K562 (cell line): Measurements from ENCODE around the gene ZBTB26. TPM values are rescaled to one million over a fixed set of nuclear protein-coding genes. Genes with fewer than 3 reads are reported as not detected.
A peak's percentile ranks its signal among the peaks of the same experiment; 100 is the strongest.

Experiments
- ARID3A ChIP-seq: IDR thresholded peaks from 2 replicates; pipeline ENCODE4 v1.6.1; 2012; ENCODE audit warnings: low read depth, low read length, improper control_type of control experiment, borderline replicate concordance
- ELK1 ChIP-seq: sonication (generic); formaldehyde crosslinking; IDR thresholded peaks from 2 replicates; pipeline ENCODE4 v1.8.1; 2022; ENCODE audit warnings: missing genetic modification reagents
- ESRRA ChIP-seq: fragments of 450-650 bp; IDR thresholded peaks from 2 replicates; pipeline ENCODE4 v1.6.1; 2014; ENCODE audit warnings: low read depth, mild to moderate bottlenecking, moderate library complexity, borderline replicate concordance
- ETV5 ChIP-seq: sonication (generic); formaldehyde crosslinking; IDR thresholded peaks from 2 replicates; pipeline ENCODE4 v1.4.0; 2020; ENCODE audit warnings: low read depth, mild to moderate bottlenecking, missing genetic modification reagents
- FOXP1 ChIP-seq: sonication (generic); formaldehyde crosslinking; IDR thresholded peaks from 2 replicates; pipeline ENCODE4 v1.8.0; 2022; ENCODE audit warnings: mild to moderate bottlenecking, missing genetic modification reagents
- HDAC6 ChIP-seq: IDR thresholded peaks from 2 replicates; pipeline ENCODE4 v1.6.1; 2012; ENCODE audit warnings: low read depth, mild to moderate bottlenecking, control low read depth, inconsistent platforms, low read length, moderate library complexity
- HNRNPH1 ChIP-seq: fragments of 200-400 bp; formaldehyde crosslinking; optimal IDR thresholded peaks from 2 replicates; pipeline ENCODE3; 2017; ENCODE audit warnings: low read depth, mild to moderate bottlenecking, low read length, moderate library complexity
- HOXB6 ChIP-seq: fragments of 250-450 bp; sonication (Bioruptor Pico); IDR thresholded peaks from 2 replicates; pipeline ENCODE4 v1.5.1; 2022; ENCODE audit warnings: mild to moderate bottlenecking, borderline replicate concordance
- HSF4 ChIP-seq: fragments of 250-450 bp; sonication (Bioruptor Pico); IDR thresholded peaks from 2 replicates; pipeline ENCODE4 v2.1.2; 2022; ENCODE audit warnings: mild to moderate bottlenecking, moderate library complexity, borderline replicate concordance
- KLF10 ChIP-seq: fragments of 250-450 bp; sonication (Bioruptor Pico); IDR thresholded peaks from 2 replicates; pipeline ENCODE4 v1.6.1; 2021; ENCODE audit warnings: matching md5 sums
- POLR3A ChIP-seq: IDR thresholded peaks from 2 replicates; pipeline ENCODE4 v1.6.1; 2011; ENCODE audit warnings: borderline replicate concordance, mild to moderate bottlenecking, moderate library complexity; ENCODE audit not compliant: insufficient read length, insufficient read depth; ENCODE audit errors: extremely low read depth
- SAP30 ChIP-seq: fragments of 200-600 bp; sonication (generic); IDR thresholded peaks from 2 replicates; pipeline ENCODE4 v1.6.1; 2012; ENCODE audit warnings: borderline replicate concordance, low read depth, mild to moderate bottlenecking, moderate library complexity, low read length, control low read depth, inconsistent platforms; ENCODE audit not compliant: insufficient read depth, poor library complexity, severe bottlenecking
- SP2 ChIP-seq: IDR thresholded peaks from 2 replicates; pipeline ENCODE4 v1.6.1; 2011; ENCODE audit warnings: mild to moderate bottlenecking, low read depth, low read length, moderate library complexity; ENCODE audit not compliant: poor library complexity, severe bottlenecking; ENCODE audit errors: extremely low read depth
- SRF ChIP-seq, 2 experiments: fragments of 250-450, 450-650 bp in 1 of 2; sonication (Bioruptor Pico) in 1 of 2; sonication (generic) in 1 of 2; formaldehyde crosslinking; IDR thresholded peaks; 2 replicates each; pipeline versions ENCODE4 v1.5.0 to v1.5.1; 2020 to 2022; ENCODE audit warnings: mild to moderate bottlenecking in 1 of 2, missing genetic modification reagents in 1 of 2
- STAG1 ChIP-seq: sonication (generic); formaldehyde crosslinking; IDR thresholded peaks from 2 replicates; pipeline ENCODE4 v1.5.0; 2020; ENCODE audit warnings: missing genetic modification reagents, borderline replicate concordance
- TAF7 ChIP-seq: fragments of 450-650 bp; IDR thresholded peaks from 2 replicates; pipeline ENCODE4 v1.6.1; 2016; ENCODE audit warnings: missing genetic modification characterization, missing compliant biosample characterization
- TGIF2 ChIP-seq: sonication (generic); formaldehyde crosslinking; IDR thresholded peaks from 2 replicates; pipeline ENCODE4 v1.8.1; 2022; ENCODE audit warnings: mild to moderate bottlenecking, missing genetic modification reagents, moderate library complexity
- ZKSCAN1 ChIP-seq: fragments of 150-350 bp; IDR thresholded peaks from 2 replicates; pipeline ENCODE4 v1.6.1; 2016; ENCODE audit warnings: low read depth, low read length
- ZNF253 ChIP-seq: fragments of 250-450 bp; sonication (Bioruptor Pico); conservative IDR thresholded peaks from 2 replicates; pipeline ENCODE4 v1.6.1; 2021; ENCODE audit warnings: mild to moderate bottlenecking
- ZNF449 ChIP-seq: fragments of 250-450 bp; sonication (Bioruptor Pico); IDR thresholded peaks from 2 replicates; pipeline ENCODE4 v1.8.0; 2022; ENCODE audit warnings: moderate library complexity, mild to moderate bottlenecking, inconsistent platforms
- ZNF507 ChIP-seq: conservative IDR thresholded peaks from 2 replicates; pipeline ENCODE4 v1.6.1; 2017; ENCODE audit warnings: missing genetic modification characterization, missing compliant biosample characterization
- polyA plus RNA-seq, 8 experiments: library from polyadenylated mRNA; depleted of rRNA in 4 of 8; stranded (reverse) in 5 of 8; unstranded in 3 of 8; fragments of >200 nt; fragmentation: Nextera tagmentation in 2 of 8; fragmentation: Illumina TruSeq in 1 of 8; extraction: Ambion mirVana in 2 of 8; extraction: Trizol in 1 of 8; gene quantifications; 2 replicates each; pipeline versions ENCODE4 v1.2.1 to v1.2.3, GENCODE V29; 2011 to 2014; ENCODE audit warnings: inconsistent platforms in 1 of 8, missing spikeins in 1 of 8
- total RNA-seq, 7 experiments: library from RNA; depleted of rRNA in 6 of 7; stranded (reverse); fragments of >200 nt in 6 of 7; fragmentation: Illumina TruSeq in 2 of 7; extraction: Trizol in 2 of 7; gene quantifications; 2 replicates each; pipeline versions ENCODE4 v1.2.1 to v1.2.3, GENCODE V29; 2011 to 2021; ENCODE audit warnings: low replicate concordance in 1 of 7

ZBTB26 gene
- total and polyA plus RNA-seq, 9 of the 15 experiments (the other 6 are each of a cell fraction or from before 2014, with no cell fraction given) = 2.4 to 20.7 (median 5.0) TPM

GRCh38 chr9:122931226-122932121 lies at the start of gene ZBTB26 (continued):
- TF ChIP-seq STAG1 = no peak
- TF ChIP-seq HNRNPH1 = no peak
- TF ChIP-seq POLR3A = no peak
- TF ChIP-seq SP2 = no peak
- no peak for TF ChIP-seq HSF4
- peak; percentile 89 for TF ChIP-seq ETV5 (CRISPR knock-in tag)
- no peak for TF ChIP-seq TGIF2 (CRISPR knock-in tag)
- TF ChIP-seq HDAC6 = no peak
- TF ChIP-seq ZNF449 (CRISPR knock-in tag) = no peak
- TF ChIP-seq HOXB6 (CRISPR knock-in tag) = no peak
- no peak for TF ChIP-seq ELK1 (CRISPR knock-in tag)
- no peak for TF ChIP-seq ZNF507 (tag)
- TF ChIP-seq ZKSCAN1 = 0 out of 2 replicates have a peak, but pooled peaks have one; percentile 6
- TF ChIP-seq ZNF253 (CRISPR knock-in tag) = no peak
- peak; percentile 33 for TF ChIP-seq SAP30
- TF ChIP-seq ESRRA = 0 out of 2 replicates have a peak, but pooled peaks have one; percentile 51
- TF ChIP-seq KLF10 (CRISPR knock-in tag) = no peak
- no peak for TF ChIP-seq ARID3A
- TF ChIP-seq FOXP1 (CRISPR knock-in tag) = no peak; the same call in 1 of the 2 replicates
- peak in 1 of 2 experiments; percentile 61; a peak in 1 of 4 replicates for TF ChIP-seq SRF (CRISPR knock-in tag; IDR thresholded peaks at IDR 0.05)
- peak; percentile 51; the same call in 1 of the 2 replicates for TF ChIP-seq TAF7
